Measurements from ENCODE around the gene PEG3. TPM values are rescaled to one million over a fixed set of nuclear protein-coding genes. Genes with fewer than 3 reads are reported as not detected.

PEG3 gene
- total and polyA plus RNA-seq, 7 donors, result 0.23 to 33.9 (median 18.5) TPM

DNA sequence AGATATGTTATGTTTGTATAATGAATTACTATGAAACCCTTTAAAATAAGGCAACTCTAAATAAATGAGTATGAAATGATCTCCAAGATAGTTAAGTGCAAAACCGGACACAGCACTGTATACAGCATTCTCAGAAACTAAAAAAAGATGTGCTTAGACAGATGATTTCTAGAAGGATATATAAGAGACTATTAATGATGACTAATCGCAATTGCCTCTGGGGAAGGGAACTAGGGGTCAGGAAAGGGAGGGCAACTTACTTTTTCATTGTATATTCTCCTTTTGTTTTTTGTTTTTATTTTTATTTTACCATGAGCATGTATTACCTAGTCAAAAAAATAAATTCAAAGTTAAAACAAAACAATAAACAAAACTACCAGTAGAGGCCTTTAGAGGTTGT lies 12.8 kb downstream of the PEG3 start:
- Histone ChIP-seq H3K4me1 (no peaks in the 10 kb centered on the region), H3K36me3 (peaks cover 0 to 22% (median 0%) of the 10 kb centered on the region in 4 donors), H3K27ac (no peak overlapping the region), H3K27me3 (no peaks in the 10 kb centered on the region), H3K9me3 (peaks cover 0 to 2% (median 0%) of the 10 kb centered on the region in 4 donors), H3K4me3 (no peak overlapping the region)
- no peak for DNase-seq
- 79 to 86% methylated on average over 2 of the region's 2 CpGs for WGBS, 2 donors
- TF ChIP-seq EP300 (IDR thresholded peaks at IDR 0.05) (no peak), POLR2A (IDR thresholded peaks at IDR 0.05) (no peak), POLR2AphosphoS5 (IDR thresholded peaks at IDR 0.05) (no peak)
- TF ChIP-seq, protein P1, sequence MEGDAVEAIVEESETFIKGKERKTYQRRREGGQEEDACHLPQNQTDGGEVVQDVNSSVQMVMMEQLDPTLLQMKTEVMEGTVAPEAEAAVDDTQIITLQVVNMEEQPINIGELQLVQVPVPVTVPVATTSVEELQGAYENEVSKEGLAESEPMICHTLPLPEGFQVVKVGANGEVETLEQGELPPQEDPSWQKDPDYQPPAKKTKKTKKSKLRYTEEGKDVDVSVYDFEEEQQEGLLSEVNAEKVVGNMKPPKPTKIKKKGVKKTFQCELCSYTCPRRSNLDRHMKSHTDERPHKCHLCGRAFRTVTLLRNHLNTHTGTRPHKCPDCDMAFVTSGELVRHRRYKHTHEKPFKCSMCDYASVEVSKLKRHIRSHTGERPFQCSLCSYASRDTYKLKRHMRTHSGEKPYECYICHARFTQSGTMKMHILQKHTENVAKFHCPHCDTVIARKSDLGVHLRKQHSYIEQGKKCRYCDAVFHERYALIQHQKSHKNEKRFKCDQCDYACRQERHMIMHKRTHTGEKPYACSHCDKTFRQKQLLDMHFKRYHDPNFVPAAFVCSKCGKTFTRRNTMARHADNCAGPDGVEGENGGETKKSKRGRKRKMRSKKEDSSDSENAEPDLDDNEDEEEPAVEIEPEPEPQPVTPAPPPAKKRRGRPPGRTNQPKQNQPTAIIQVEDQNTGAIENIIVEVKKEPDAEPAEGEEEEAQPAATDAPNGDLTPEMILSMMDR (IDR thresholded peaks at IDR 0.05), result no peak
- intact Hi-C loops (cut with DNase I), result no loop called here

DNA sequence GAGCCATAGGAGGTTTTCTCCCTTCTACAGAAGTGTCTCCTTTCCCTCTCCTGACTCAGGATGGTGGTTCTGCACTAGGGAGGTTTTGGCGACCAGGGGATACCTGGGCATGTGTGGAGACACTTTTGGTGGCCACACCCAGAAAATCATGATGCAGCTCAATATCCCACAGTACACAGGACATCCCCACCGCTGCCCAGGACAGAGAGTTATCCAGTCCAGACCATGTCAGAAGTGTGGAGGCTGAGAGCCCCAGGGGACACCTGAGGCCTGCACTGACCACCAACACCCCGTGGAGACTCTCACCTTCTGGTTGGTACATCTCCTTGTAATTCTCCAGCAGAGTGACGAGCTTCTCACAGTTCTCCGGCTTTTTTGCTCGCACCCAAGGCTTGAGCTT lies 16.6 kb downstream of the PEG3 start:
- no peaks in the 10 kb centered on the region for H3K27me3 ChIP-seq
- H3K9me3 ChIP-seq, result peaks cover 0 to 2% (median 0%) of the 10 kb centered on the region in 4 donors
- H3K36me3 ChIP-seq, result peaks cover 0 to 52% (median 7%) of the 10 kb centered on the region in 4 donors
- 85 to 90% methylated on average over 6 of the region's 6 CpGs for WGBS, 2 donors
- H3K27ac ChIP-seq, result no peak overlapping the region
- TF ChIP-seq POLR2A (IDR thresholded peaks at IDR 0.05) (no peak), EP300 (IDR thresholded peaks at IDR 0.05) (no peak), POLR2AphosphoS5 (IDR thresholded peaks at IDR 0.05) (no peak)
- TF ChIP-seq, protein P1 (IDR thresholded peaks at IDR 0.05), result no peak
- DNase-seq, result no peak
- no peaks in the 10 kb centered on the region for H3K4me1 ChIP-seq
- no peak overlapping the region for H3K4me3 ChIP-seq
- intact Hi-C loops (cut with DNase I), result no loop called here

DNA sequence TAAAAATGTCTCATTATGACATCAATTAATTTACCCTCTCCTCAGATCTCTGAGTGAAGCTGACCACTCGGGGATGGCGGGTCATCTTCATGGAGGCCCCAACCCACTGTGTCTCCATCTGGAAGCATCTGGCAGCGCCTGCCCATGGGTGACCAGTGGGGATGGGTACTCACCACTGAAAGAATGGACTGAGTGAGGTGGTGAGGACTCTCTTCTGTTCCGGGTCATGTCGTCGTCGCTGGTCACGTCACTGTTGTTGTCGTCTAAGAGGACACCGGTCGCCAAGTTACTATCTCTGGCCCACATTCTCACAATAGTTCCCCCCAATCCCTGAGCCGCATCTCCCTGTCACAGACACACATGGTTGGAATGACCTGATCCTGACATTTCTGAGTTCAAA lies 17.1 kb downstream of the PEG3 start:
- intact Hi-C loops (cut with DNase I), result no loop called here
- Histone ChIP-seq H3K36me3 (peaks cover 0 to 57% (median 7%) of the 10 kb centered on the region in 4 donors), H3K27ac (no peak overlapping the region), H3K9me3 (peaks cover 0 to 2% (median 0%) of the 10 kb centered on the region in 4 donors), H3K4me1 (no peaks in the 10 kb centered on the region), H3K4me3 (no peak overlapping the region), H3K27me3 (no peaks in the 10 kb centered on the region)
- 89 to 93% methylated on average over 12 of the region's 12 CpGs for WGBS, 2 donors
- no peak for TF ChIP-seq EP300 (IDR thresholded peaks at IDR 0.05)
- TF ChIP-seq, protein P1 (IDR thresholded peaks at IDR 0.05), result no peak
- no peak for DNase-seq

DNA sequence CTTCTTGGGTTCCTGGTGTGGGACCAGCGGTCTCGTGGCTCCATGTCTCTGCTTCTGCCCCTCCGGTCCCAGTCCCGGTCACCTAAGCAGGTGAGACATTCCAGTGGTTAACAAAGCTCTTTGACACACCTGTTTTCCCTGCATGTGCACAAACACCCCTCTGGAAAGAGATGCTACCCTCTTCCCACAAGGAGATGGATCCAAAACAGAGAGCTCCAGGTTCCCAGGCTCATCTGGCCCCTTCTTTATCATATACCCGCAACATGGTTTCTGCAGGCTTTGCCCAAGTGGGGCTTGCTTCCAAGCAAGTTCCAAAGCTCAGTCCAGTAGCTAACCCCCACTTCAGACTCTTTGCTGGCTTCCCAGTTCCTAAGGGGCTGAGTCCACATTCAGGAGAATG lies 17.8 kb downstream of the PEG3 start:
- TF ChIP-seq POLR2AphosphoS5 (IDR thresholded peaks at IDR 0.05) (no peak), EP300 (IDR thresholded peaks at IDR 0.05) (no peak), POLR2A (IDR thresholded peaks at IDR 0.05) (no peak)
- TF ChIP-seq, protein P1 (IDR thresholded peaks at IDR 0.05), result no peak
- H3K36me3 ChIP-seq, result peaks cover 0 to 63% (median 7%) of the 10 kb centered on the region in 4 donors
- 91 to 92% methylated on average over 5 of the region's 5 CpGs for WGBS, 2 donors
- peaks cover 0 to 2% (median 0%) of the 10 kb centered on the region in 4 donors for H3K9me3 ChIP-seq
- H3K4me3 ChIP-seq, result no peak overlapping the region
- no peaks in the 10 kb centered on the region for H3K27me3 ChIP-seq
- intact Hi-C loops (cut with DNase I), result no loop called here
- DNase-seq, result no peak
- no peak overlapping the region for H3K27ac ChIP-seq
- H3K4me1 ChIP-seq, result no peaks in the 10 kb centered on the region

DNA sequence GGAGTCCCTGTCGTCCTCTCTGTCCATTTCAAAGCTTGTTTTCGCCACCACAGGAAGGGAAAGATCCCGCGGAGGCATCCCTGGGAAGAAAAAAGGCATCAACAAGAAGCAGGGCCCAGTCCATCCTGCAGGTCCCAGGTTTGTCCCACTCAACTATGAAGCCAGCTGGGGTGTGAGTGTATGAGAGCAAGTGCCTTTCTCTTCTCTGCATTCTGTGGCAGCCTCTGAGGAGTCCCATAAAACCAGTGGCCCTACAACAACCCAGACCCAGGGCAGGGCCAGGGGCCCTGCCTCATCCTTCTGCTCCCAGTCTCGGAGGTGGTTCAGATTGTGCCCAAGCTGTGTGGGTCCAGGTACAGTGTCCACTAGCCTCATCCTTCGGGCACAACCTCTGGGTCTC lies 18.9 kb downstream of the PEG3 start:
- intact Hi-C loops (cut with DNase I), result no loop called here
- H3K4me1 ChIP-seq, result no peaks in the 10 kb centered on the region
- H3K27ac ChIP-seq, result no peak overlapping the region
- WGBS, 2 donors, result 82 to 84% methylated on average over 6 of the region's 6 CpGs
- H3K9me3 ChIP-seq, result peaks cover 0 to 2% (median 0%) of the 10 kb centered on the region in 4 donors
- no peaks in the 10 kb centered on the region for H3K27me3 ChIP-seq
- TF ChIP-seq, protein P1 (IDR thresholded peaks at IDR 0.05), result no peak
- TF ChIP-seq EP300 (IDR thresholded peaks at IDR 0.05) (no peak), POLR2A (IDR thresholded peaks at IDR 0.05) (no peak), POLR2AphosphoS5 (IDR thresholded peaks at IDR 0.05) (no peak)
- H3K36me3 ChIP-seq, result peaks cover 0 to 74% (median 11%) of the 10 kb centered on the region in 4 donors
- H3K4me3 ChIP-seq, result no peak overlapping the region
- DNase-seq, result no peak
